Gastrocnemius medialis (tissue), 4 donors: ENCODE data around the gene SAMD4A.

Experiments
- POLR2A ChIP-seq, 2 donors: fragments of 450-650 bp; IDR thresholded peaks; one replicate each; pipeline ENCODE4 v1.6.1; 2017; ENCODE audit warnings: antibody characterized with exemption in 2 of 2, mild to moderate bottlenecking in 2 of 2, moderate library complexity in 2 of 2
- TF ChIP-seq, protein P1 (sequence below), 5 experiments: fragments of 450-650 bp in 3 of 5; fragments of 200-600 bp in 2 of 5; sonication (generic) in 2 of 5; IDR thresholded peaks in 4 of 5; conservative IDR thresholded peaks in 1 of 5; 1 replicate in 4 of 5; 2 replicates in 1 of 5; pipeline ENCODE4 v1.5.1; 2016 to 2019; ENCODE audit warnings: antibody characterized with exemption in 5 of 5, mild to moderate bottlenecking in 3 of 5, moderate library complexity in 3 of 5

DNA sequence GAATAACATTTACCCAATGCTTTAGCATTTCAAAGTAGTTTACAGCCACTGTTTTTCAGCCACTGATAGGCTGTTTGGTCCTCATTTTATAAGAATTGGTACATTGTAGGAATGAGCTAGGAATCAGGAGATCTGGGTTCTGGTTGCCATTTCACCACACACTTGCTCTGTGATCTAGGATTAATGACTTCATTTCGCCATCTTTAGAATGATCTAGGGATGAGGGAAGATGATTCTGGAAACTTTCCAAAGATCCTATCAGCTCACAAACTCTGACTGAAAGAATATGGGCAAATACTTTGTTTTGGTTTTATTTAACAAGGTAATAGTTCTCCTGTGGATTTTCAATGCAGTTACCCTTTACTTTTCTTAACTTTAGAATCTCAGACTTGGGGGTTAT, 180.7 kb downstream of the SAMD4A start:
- TF ChIP-seq, protein P1, sequence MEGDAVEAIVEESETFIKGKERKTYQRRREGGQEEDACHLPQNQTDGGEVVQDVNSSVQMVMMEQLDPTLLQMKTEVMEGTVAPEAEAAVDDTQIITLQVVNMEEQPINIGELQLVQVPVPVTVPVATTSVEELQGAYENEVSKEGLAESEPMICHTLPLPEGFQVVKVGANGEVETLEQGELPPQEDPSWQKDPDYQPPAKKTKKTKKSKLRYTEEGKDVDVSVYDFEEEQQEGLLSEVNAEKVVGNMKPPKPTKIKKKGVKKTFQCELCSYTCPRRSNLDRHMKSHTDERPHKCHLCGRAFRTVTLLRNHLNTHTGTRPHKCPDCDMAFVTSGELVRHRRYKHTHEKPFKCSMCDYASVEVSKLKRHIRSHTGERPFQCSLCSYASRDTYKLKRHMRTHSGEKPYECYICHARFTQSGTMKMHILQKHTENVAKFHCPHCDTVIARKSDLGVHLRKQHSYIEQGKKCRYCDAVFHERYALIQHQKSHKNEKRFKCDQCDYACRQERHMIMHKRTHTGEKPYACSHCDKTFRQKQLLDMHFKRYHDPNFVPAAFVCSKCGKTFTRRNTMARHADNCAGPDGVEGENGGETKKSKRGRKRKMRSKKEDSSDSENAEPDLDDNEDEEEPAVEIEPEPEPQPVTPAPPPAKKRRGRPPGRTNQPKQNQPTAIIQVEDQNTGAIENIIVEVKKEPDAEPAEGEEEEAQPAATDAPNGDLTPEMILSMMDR (IDR thresholded peaks at IDR 0.05 in 4 of 5, conservative IDR thresholded peaks at IDR 0.05 in 1 of 5) = no peak
- no peak for TF ChIP-seq POLR2A (IDR thresholded peaks at IDR 0.05)
